ENCODE measurements around the gene HPF1.
"Not testable (repeated sequence)": the region's sequence is repeated elsewhere in the genome, so short reads cannot be mapped to it uniquely, and the experiment has no call there.

HPF1 gene

DNA sequence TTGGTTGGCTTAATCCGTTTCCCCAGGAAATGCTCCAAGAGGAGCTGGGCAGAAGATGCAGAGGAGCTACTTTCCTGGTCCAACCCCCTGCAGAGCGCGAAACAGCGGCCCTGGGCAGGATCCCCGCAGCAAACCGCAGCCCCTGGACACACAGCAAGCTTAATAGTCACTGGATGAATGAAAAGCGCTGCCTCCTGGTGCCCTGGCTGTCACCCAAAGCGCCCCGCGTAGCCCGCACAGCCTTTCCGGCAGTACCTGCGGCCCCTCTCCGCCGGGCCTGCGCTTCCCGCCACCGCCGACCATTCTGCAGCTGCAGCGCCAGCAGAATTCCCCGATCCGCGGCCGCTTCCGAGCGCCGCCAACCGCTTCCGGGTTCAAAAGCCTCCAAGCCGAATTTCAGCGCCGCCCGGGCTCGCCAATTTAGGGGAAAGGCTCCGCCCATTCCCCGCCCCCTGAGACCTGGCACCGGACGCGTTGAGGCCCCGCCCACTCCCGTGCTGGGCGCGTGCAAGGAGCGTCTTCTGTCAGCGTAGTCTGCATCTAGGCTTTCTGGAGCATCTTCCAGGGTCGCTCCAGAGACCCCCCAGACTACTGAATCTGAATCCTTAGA, at the start of gene HPF1:
HPF1 (minus strand) TSS at position 370 of the 610 bp plus-strand sequence; CDS start at position 303, 67 bp downstream.
- peak; percentile 93 for DNase-seq

GRCh38 chr4:169806770-169807169, 49.0 kb upstream of the HPF1 start:
- not testable (repeated sequence) for DNase-seq

DNA sequence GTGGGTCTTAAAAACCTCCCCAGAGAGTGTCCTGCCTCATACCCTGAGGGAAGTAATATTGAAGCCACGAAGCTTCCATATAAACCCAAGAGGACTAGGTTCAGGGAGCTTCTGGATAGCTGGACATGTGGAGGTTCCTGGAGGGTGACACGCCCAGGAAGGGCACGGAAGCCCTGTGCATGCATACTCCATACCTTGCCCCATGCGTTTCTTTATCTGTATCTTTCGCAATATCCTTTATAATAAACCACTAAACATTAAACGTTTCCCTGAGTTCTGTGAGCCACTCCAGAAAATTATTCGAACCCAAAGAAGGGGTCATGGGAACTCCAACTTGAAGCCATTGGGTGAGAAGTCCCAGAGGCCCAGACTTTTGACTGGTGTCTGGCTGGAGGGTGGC, 45.7 kb upstream of the HPF1 start:
- DNase-seq = no peak

- no peak for DNase-seq
Observed at GRCh38 chr4:169802873-169803272, 45.1 kb upstream of the HPF1 start.

DNA sequence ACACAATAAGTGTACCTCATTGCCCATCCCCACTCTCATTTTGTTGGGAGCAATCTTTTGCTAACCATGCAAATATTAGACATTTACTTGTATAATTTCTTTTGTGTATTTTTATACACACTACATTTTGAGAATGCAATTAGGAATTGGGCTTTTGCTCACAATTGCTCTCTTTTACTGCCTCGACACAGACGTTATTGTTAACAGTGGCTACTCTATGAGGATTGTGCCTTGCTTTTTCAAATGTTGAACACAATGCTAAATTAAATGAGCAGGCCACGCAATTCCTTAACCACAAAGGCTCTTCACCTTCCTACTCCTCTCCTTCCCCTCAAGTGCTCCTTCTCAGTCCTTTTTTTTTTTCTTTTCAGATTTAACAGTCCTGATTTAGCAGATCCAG, 42.8 kb upstream of the HPF1 start:
- no peak for DNase-seq

GRCh38 chr4:169799260-169799659, 41.5 kb upstream of the HPF1 start:
- no peak for DNase-seq

- DNase-seq = no peak
Observed at GRCh38 chr4:169795585-169795984, 37.8 kb upstream of the HPF1 start.

DNA sequence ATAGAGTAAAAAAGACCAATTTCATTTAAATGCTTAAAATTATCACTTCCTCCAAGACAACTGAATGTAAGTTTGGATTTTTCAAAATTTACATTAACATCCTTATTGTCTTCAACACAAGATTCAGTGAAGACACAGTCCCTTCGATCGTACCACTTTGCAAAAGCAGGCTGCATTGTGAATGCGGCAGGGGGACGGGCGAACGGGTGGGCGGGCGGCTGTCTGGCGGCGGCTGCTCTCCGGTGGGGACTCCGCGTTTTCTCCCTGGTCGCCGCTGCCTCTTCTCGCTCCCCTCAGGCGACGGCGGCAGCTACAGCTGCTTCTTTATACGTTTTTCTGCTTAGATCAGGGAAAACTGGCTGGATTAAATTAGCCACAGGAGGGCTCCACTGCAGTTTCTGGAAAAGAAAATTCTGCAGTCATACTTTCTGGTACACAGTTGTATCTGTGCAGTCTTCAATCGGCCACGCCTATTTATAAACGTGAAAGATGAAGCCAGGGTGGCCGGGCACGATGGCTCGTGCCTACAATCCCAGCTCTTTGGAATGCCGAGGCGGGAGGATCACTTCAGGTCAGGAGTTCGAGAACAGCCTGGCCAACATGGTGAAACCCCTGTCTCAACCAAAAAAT, 33.9 kb upstream of the HPF1 start:
- peak; percentile 85 for DNase-seq

DNA sequence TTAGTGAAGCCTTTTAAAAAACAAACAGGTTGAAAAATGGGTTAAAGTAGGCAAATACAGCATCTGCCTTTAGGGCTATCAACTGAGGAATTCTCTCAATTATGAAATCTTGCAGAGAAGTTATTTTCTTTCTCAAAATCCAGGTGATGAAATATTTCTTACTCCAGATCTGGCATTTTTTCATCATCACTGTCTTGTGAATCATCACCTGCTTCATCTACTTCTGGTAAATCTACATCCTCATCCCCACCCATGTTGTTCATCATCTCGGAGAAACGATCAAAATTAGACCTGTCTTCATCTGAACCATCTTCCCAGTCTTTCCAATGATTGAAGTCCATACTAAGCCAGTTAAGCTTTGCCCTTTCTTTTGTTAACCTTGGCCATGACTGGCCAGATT, 33.3 kb upstream of the HPF1 start:
- no peak for DNase-seq

DNA sequence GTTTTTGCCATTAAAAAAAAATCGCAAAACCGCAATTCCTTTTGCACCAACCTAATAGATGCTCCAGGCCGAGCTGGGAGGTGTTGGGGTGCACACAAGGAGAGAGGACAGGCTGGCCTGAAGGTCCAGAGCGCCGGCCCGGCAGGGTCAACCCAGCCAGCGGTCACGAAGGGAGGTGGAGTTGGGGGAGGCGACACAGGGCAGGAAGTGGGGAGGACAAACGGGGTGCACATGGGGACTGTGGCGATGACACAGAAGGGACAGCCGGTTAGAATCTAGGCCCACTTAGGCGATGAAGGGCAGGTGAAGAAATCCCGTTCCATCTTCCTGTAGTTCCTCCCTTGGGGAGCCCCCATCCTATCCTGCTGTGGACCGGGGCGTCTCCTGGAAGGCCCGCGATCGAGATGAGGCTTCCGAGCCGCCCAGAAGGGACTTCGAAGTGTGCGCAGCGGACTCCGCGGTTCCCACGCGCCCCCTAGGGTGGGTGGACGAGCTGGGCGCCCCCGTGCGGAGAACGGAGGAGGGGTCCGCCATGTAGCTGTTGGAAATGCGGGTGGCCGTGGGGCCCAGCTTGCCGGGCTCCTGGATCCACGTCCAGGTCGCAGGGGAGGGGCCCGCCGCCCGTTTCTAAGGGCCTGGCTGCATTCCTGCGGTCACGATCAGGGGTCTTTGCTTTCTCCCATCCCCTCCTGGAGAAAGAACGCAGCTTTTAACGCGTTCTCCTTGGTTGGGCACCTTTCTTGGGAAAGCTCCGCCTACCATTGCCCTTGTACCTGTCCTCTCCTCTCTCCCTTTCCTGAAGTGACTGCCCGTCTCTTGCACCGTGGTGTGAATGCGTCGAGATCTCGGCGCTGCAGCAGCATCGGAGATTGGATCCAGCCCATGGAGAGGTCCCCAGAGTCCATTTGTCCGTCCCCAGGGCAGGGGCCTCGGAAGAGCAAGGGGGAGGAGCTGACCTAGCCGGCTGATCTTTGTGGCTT, 17.0 kb upstream of the HPF1 start:
- peak; percentile 48 for DNase-seq

GRCh38 chr4:169773889-169774288, 16.1 kb upstream of the HPF1 start:
- DNase-seq = no peak

DNA sequence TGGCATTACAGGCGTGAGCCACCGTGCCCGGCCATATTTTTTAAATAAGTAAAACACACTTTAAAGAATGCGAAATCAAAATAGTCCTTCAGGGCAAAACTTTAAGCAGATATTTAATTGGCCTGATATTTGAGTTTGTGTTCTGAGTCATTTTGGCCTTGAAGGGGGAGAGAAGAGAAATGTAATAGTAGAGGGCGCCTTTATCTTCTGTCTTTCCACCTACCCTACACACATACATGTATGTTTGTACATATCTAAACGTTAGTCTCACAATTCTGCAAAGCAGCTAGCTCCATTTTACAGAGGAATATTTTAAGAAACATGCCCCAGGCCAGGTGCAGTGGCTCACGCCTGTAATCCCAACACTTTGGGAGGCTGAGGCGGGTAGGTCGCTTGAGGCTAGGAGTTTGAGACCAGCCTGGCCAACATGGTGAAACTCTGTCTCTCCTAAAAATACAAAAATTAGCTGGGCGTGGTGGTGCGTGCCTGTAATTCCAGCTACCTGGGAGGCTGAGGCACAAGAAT, 13.9 kb upstream of the HPF1 start:
- not testable (repeated sequence) for DNase-seq

DNA sequence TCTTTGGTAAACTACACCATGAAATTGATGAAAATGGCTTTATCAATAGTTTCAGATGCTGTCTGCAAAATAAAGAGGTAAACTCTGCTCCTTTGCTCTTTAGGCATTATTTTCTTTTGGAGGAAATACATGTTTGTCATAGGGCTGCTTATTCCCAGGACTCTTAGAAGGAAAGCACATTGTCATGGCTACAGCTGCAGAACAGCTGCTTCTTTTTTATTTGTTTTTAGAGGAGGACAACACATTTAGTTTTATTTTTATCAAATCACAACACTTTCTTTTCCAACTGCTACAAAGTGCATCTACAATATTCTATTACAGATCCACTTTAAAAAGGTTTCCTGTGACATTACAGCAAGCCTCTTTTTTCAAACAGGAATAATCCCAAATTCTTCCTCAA, 12.7 kb upstream of the HPF1 start:
- no peak for DNase-seq

DNA sequence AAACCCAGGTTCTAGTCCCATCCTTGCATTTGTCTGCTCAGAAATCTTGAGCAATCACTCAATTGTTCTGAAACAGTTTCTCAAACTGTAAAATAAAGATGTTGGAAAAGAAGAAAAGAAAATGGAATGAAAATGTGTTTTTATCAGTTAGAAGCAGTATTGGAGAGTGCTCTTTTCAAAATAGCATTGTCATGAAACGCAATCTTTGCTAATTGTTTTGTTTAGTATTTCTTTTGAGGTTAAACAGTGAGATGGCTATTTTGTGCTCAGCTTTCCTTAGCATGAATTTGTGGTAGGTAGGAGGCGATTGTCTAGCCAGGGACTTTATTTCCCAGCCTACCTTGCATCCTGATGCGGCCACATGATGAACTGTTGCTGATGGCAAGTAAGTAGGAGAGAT, 10.6 kb upstream of the HPF1 start:
- no peak for DNase-seq

- no peak for DNase-seq
Observed at GRCh38 chr4:169766741-169767140, 9.0 kb upstream of the HPF1 start.

DNA sequence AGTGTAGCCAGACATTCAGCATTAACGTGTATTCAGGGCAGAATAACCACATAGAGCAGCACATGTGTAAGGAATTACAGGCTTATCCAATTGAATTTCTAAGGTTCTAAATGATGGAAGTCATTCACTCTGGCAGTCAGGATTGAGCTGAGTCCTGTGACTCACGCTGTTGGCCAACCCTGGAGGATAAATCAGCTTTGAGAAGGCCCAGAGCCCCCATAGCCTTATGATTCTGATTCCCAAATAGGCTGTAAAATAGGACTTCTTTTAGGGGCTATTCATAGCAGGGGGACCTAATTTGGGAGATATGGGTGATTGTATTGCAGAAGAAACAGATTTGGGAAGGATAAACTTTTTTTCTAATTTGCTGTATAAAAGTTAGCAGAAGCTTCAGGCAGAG, 8.1 kb upstream of the HPF1 start:
- DNase-seq = no peak

DNA sequence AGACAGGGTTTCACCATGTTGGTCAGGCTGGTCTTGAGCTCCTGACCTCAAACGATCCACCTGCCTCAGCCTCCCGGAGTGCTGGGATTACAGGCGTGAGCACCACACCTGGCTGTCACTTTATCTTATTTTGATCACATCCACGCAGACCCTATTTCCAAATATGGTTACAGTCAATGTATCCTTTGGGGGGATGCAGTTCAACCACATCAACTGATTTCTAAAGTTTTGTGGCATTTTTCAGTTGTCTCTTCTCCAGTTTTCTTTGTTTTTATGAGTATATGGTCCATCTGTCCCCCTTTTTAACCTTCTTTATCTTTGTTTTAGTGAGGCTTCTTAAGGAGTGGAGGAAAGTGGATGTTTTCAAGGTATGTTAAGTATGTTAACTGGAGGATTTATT, 4.1 kb upstream of the HPF1 start:
- DNase-seq = no peak

DNA sequence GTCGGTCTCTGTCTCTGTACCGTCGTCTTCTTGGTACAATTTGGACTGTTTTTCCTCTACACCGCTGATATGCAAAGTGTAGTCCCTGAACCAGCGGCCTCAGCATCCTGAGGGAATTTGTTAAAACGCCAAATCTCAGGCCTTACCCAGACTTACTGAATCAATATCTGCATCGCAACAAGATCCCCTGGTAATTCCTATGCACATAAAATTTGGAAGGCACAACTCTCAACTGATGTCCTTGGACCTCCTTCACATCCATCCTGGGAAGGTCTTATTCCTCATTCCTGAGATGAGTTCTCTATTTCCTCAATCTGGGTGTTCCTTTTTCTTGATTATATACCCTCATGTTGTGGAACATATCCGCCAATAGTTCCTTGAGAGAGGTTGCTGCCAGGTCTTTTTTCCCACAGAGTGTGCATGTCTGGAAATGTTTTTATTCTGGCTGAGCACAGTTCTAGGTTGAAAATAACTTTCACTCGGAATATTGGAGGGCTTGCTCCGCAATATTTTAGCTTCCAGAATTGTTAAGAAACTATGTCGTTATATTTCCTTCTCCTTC, 738 bp upstream of the HPF1 start:
- no peak for DNase-seq

DNA sequence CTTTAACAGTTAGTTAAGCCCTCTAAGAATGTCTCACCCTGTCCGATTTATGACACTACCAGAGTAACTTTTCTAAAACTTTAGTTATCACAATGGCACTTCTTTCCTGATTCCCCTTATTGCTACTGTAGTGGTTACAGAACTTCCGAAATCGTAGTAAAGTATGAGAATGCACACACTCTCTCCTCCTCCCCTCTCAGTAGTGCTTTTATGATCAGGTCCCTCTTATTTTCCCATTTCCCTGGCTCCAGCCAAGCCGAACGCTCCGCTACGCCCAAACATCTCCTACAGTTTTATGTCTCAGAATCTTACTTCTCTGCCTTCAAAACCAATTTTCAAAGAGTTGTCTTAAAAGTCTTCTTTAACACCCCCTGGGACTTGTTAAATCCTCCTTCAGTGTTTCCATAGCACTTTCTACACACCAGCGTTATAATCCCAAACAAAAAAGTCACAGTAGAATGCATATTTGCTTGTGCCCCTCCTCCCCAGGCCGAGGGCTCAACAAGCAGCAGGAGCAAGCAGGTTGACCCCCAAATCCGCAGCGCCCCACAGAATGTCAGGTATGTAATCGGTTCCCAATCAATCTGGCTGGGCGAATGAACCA, 671 bp downstream of the HPF1 start:
- DNase-seq = no peak

DNA sequence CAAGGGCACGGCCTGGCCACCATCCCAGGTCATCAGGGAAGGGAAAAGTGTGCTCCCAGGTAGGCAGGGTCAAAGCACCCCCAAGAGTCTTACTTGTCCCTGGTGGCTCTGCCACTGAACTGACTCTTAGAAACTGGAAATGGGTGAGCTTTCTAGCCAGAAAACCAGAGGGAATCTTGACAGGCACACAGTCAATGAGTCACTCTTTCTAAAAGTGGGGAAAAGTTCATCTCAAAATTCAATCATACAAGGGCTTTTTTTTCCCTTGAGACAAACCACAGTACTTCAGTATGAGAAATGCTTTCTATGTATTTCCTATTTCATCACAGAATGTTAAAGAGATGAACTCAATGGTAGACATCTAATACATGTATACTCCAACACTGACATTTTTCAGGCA, 12.5 kb downstream of the HPF1 start:
- no peak for DNase-seq

- no peak for DNase-seq
Observed at GRCh38 chr4:169744601-169745000, 13.1 kb downstream of the HPF1 start.

GRCh38 chr4:169741569-169741968, 16.2 kb downstream of the HPF1 start:
- no peak for DNase-seq

GRCh38 chr4:169738604-169739003, 19.1 kb downstream of the HPF1 start:
- DNase-seq = not testable (repeated sequence)
